Left lung (tissue), 10 donors: ENCODE results near the gene MMP28. TPM values are rescaled to one million over a fixed set of nuclear protein-coding genes. Genes with fewer than 3 reads are reported as not detected.

ENCODE experiments used
- ATAC-seq: fragments of 200-7000 bp; cut with Tn5 transposase; one replicate; pipeline ENCODE4 v1.9.1; 2020; ENCODE audit warnings: moderate library complexity
- DNase-seq, 4 donors: peaks; one replicate each; pipeline ENCODE4 v3.0.0-alpha.2; 2013 to 2020
- H3K27ac ChIP-seq, 2 donors: fragments of 200-600 bp; sonication (generic) in 1 of 2; one replicate each; pipeline versions ENCODE4 v1.5.0 to v1.8.0; 2020 to 2021
- H3K27me3 ChIP-seq, 2 donors: fragments of 200-600 bp; sonication (generic) in 1 of 2; one replicate each; pipeline versions ENCODE4 v1.5.0 to v1.8.0; 2020 to 2021
- H3K36me3 ChIP-seq, 2 donors: fragments of 200-600 bp; sonication (generic) in 1 of 2; one replicate each; pipeline versions ENCODE4 v1.5.0 to v1.8.0; 2020 to 2021
- H3K4me1 ChIP-seq, 2 donors: fragments of 200-600 bp; one replicate each; pipeline ENCODE4 v1.8.0; 2021
- H3K4me3 ChIP-seq, 2 donors: fragments of 200-600 bp; sonication (generic) in 1 of 2; one replicate each; pipeline versions ENCODE4 v1.5.0 to v1.8.0; 2020 to 2021; ENCODE audit warnings: mild to moderate bottlenecking in 1 of 2
- H3K9me3 ChIP-seq, 2 donors: fragments of 200-600 bp; sonication (generic) in 1 of 2; one replicate each; pipeline versions ENCODE4 v1.5.0 to v1.8.0; 2020 to 2021
- intact Hi-C, 2 donors: fragments of 100-400 bp; cut with DNase I; formaldehyde crosslinking; loops; one replicate each; pipeline versions ENCODE4 v1.11.2 to v1.14.2; 2022
- polyA plus RNA-seq, 6 donors: library from polyadenylated mRNA; unstranded; fragments of 120-200 nt; gene quantifications; one replicate each; pipeline ENCODE4 v1.2.1, GENCODE V29; 2013; ENCODE audit not compliant: insufficient read length in 6 of 6
- total RNA-seq, 2 donors: library from RNA; stranded (reverse); fragmentation: NEBNext Ultra II Directional; extraction: Animal tissue kit (Norgen Biotek cat#: 25700); gene quantifications; one replicate each; pipeline ENCODE4 v1.2.1, GENCODE V29; 2021
- TF ChIP-seq, protein P1 (sequence below), 2 donors: fragments of 200-600 bp; sonication (generic) in 1 of 2; IDR thresholded peaks; one replicate each; pipeline versions ENCODE4 v1.5.0 to v1.8.0; 2021; ENCODE audit warnings: antibody characterized with exemption in 2 of 2
- donor health status: DM: no; HTN: yes; CAD: no.
- donor health status: DM: no; HTN: no; CAD: no.

The MMP28 gene
- total and polyA plus RNA-seq, 8 donors = 6.6 to 95.0 (median 8.5) TPM

DNA sequence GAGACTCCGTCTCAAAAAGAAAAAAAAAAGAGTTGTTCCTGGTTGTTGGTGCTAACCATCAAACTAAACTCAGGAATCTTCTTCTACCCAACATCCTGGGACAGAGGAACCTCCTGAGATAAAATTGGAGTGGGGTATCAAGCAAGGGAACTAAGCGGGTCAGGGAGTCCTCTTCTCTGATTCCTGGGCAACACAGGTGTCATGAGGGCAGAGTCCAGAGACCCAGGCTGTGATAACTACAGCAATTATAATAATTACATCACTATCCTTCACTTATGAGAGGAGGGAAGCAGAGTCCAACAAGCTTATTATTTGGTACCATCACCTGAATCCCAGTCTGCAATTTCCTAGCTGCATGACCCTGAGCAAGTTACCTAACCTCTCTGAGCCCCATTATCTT, 26.6 kb downstream of the MMP28 start:
- H3K27me3 ChIP-seq = peaks cover 0 to 14% of the 10 kb centered on the region in 2 donors
- DNase-seq (no peak), ATAC-seq (no peak)
- H3K9me3 ChIP-seq = no peaks in the 10 kb centered on the region
- intact Hi-C loops = no loop called here
- H3K4me1 ChIP-seq = peaks cover 5 to 21% of the 10 kb centered on the region in 2 donors
- TF ChIP-seq, protein P1, sequence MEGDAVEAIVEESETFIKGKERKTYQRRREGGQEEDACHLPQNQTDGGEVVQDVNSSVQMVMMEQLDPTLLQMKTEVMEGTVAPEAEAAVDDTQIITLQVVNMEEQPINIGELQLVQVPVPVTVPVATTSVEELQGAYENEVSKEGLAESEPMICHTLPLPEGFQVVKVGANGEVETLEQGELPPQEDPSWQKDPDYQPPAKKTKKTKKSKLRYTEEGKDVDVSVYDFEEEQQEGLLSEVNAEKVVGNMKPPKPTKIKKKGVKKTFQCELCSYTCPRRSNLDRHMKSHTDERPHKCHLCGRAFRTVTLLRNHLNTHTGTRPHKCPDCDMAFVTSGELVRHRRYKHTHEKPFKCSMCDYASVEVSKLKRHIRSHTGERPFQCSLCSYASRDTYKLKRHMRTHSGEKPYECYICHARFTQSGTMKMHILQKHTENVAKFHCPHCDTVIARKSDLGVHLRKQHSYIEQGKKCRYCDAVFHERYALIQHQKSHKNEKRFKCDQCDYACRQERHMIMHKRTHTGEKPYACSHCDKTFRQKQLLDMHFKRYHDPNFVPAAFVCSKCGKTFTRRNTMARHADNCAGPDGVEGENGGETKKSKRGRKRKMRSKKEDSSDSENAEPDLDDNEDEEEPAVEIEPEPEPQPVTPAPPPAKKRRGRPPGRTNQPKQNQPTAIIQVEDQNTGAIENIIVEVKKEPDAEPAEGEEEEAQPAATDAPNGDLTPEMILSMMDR (IDR thresholded peaks at IDR 0.05) = no peak
- H3K36me3 ChIP-seq = no peaks in the 10 kb centered on the region
- no peak overlapping the region for H3K27ac ChIP-seq
- no peak overlapping the region for H3K4me3 ChIP-seq

DNA sequence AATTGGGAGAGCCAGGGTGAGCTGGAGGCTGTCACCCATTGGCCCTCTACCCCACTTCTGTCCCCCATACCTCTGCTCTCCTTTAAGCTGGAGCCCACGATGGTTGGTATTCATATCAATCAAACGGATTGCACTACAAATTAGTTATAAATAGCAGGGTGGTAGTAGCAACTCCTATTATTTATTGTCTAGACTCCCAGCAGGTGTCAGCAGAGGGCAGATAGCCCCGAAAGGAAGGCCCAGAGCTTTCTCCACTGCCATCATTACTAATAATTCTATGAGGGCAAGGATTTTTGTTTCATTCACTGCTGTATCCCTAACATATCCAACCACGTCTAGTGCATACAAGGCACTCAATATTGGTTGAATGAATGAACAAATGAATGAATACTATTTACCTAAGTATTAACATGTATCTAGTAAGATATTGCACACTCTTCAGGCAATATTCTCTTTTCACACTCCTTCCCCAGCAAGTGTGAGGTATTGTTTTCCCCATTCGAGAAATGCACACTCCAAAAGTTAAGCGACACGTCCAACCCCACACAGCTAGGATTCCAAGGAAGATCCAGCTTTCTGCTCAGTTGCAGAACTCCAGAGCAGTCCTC, 28.4 kb downstream of the MMP28 start:
- H3K27me3 ChIP-seq = peaks cover 0 to 14% of the 10 kb centered on the region in 2 donors
- no peaks in the 10 kb centered on the region for H3K9me3 ChIP-seq
- H3K4me1 ChIP-seq = peaks cover 5 to 17% of the 10 kb centered on the region in 2 donors
- DNase-seq (peak in 2 of 4 donors; percentile 16 to 47), ATAC-seq (peak; percentile 13)
- TF ChIP-seq, protein P1 (IDR thresholded peaks at IDR 0.05) = peak in 1 of 2 donors; percentile 43
- no peak overlapping the region for H3K27ac ChIP-seq
- no peaks in the 10 kb centered on the region for H3K36me3 ChIP-seq
- H3K4me3 ChIP-seq = no peak overlapping the region
- intact Hi-C loops = no loop called here

DNA sequence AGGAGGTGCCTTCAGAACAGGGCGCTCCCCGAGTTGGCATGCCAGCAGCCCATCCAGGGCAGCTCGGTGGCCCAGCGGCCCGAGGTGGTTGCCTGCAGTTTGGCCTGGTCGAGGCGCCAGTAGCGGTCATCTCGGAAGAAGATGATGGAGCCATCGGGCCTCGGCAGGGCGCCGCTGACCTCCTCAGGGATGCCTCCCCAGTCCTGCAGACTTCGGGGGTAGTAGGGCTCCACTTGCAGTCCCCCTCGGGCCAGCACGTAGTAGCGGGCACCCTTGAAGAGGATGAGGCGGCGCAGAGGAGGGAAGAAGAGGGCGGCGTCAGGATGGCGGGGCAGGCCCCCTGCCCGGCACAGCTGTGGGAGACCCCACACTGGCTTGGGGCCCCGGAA, 29.0 kb downstream of the MMP28 start:
- Histone ChIP-seq H3K4me3 (no peak overlapping the region), H3K36me3 (no peaks in the 10 kb centered on the region), H3K27me3 (peaks cover 0 to 14% of the 10 kb centered on the region in 2 donors), H3K4me1 (peaks cover 5 to 17% of the 10 kb centered on the region in 2 donors), H3K27ac (no peak overlapping the region), H3K9me3 (no peaks in the 10 kb centered on the region)
- TF ChIP-seq, protein P1 (IDR thresholded peaks at IDR 0.05) = no peak
- DNase-seq (peak in 1 of 4 donors; percentile 81), ATAC-seq (no peak)
- intact Hi-C loops = no loop called here

DNA sequence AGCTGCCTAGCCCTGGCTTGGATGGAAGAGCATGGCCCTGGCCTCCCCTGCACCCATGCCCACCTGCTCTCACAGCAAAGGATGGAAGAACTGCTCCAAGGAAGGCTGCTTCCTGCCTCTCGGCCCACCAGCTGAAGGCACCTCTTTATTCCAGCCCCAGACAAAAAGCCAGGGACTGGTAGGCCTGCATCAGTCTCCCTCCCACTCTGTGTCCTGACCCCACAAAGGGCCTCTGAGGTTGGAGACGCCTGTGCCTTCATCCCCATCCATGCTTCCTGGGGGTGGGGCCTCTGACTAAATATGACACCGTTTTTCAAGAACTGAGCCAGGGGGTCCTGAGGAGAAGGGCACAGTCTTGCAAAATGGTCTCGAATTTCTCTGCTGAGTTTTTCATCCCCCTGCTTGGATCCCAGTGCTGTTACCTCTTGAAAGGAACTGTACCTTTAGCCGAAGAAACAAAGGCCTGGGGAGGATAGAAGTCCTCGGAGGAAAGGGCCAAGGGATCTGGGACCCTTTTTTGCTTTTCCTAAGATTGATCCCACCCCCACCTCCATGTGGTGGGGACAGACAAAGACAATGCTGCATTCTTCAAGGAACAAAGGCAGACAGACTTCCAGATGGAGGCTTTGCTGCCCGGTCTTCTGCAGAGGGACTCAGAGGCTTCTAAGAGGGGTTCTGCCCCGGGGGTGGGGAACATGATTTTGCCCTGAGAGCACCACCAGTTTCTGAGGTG, 29.5 kb downstream of the MMP28 start:
- Histone ChIP-seq H3K4me3 (no peak overlapping the region), H3K4me1 (peaks cover 5 to 17% of the 10 kb centered on the region in 2 donors), H3K27ac (no peak overlapping the region), H3K36me3 (no peaks in the 10 kb centered on the region), H3K27me3 (peaks cover 0 to 14% of the 10 kb centered on the region in 2 donors), H3K9me3 (no peaks in the 10 kb centered on the region)
- DNase-seq (no peak), ATAC-seq (no peak)
- intact Hi-C loops = loop anchor here in 1 of 2 donors (2.0 kb wide), 1 partner anchor 39 kb away; no protein-coding TSS in a partner anchor
- TF ChIP-seq, protein P1 (IDR thresholded peaks at IDR 0.05) = no peak

DNA sequence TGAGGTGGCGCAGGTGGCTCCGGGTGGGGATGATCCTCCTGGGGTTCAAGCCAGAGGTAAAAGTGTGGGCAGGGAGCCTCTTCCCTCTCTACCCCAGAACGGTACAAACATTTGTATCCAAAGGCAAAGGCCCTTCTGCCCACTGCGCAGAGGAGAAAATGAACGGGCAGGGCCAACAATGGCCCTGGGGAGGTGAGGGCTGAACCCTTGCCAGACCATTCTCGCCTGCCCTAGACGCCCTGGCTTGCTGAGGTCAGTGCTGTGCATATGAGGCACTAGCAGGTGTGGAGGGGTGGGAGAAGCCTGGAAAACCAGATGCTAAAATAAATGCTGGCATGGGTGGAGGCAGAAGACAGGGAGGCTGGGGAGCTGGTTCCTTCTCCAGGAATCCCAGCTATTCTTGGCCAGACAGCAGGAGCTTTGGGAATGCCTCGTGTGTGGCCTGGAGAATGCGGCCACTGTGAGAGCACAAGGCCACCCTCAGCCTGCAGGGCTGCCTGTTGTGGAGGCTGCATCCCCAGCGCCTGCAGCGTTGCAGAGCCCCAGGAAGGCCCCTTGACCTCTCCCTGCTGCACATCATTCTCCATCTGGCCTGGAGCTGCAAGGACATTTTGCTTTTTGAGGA, 30.2 kb downstream of the MMP28 start:
- peaks cover 0 to 14% of the 10 kb centered on the region in 2 donors for H3K27me3 ChIP-seq
- H3K27ac ChIP-seq = no peak overlapping the region
- no peaks in the 10 kb centered on the region for H3K36me3 ChIP-seq
- H3K4me1 ChIP-seq = peaks cover 5 to 17% of the 10 kb centered on the region in 2 donors
- no peak for ATAC-seq
- TF ChIP-seq, protein P1 (IDR thresholded peaks at IDR 0.05) = no peak
- DNase-seq = peak in 1 of 4 donors; percentile 29
- intact Hi-C loops = loop anchor here in 1 of 2 donors (2.0 kb wide), 1 partner anchor 40 kb away; no protein-coding TSS in a partner anchor
- H3K4me3 ChIP-seq = no peak overlapping the region
- no peaks in the 10 kb centered on the region for H3K9me3 ChIP-seq
